ENCODE data around the gene ISM1.
A peak's percentile ranks its signal among the peaks of the same experiment; 100 is the strongest.

ISM1 gene

DNA sequence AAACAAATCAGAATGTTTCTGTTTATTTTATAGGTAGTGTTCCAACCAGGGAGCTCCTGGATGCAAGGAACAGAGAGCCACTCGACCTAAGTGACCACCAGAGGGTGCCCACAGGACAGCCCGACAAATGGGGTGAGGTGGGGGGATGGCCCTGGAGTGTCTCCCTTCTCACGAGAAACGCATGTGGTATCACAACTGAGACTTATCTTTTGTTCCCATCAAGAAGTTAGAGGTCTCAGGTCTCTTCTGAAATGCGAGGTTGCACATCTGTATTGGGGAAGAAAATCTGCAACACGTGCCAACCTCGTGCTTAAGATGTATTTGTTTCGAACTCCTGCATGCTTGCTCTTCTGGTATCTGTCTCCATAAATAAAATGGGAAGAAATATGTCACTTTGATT is 104.0 kb downstream of the ISM1 start:
- H3K36me3 ChIP-seq (ENCODE audit: control insufficient read depth in 1 of 2, insufficient read depth in 2 of 2, low read depth in 1 of 2, low read length in 2 of 2), result no peaks in the 10 kb centered on the region
- no peak overlapping the region for H3K18ac ChIP-seq (ENCODE audit: low read depth in 1 of 2, low read length in 2 of 2)
- no peaks in the 10 kb centered on the region for H3K27me3 ChIP-seq (ENCODE audit: control insufficient read depth in 1 of 2, insufficient read depth in 1 of 2, low read length in 2 of 2)
- no peak overlapping the region for H3K27ac ChIP-seq (ENCODE audit: low read length, poor library complexity, severe bottlenecking)
- no peak overlapping the region for H2AK5ac ChIP-seq (ENCODE audit: low read length, severe bottlenecking)
- no peak overlapping the region for H3K4me2 ChIP-seq (ENCODE audit: low read length, poor library complexity, severe bottlenecking)
- no peak overlapping the region for H2BK5ac ChIP-seq (ENCODE audit: low read depth, low read length, poor library complexity, severe bottlenecking)
- peak; percentile 44 for DNase-seq
- no peak overlapping the region for H3K4me3 ChIP-seq (ENCODE audit: insufficient read depth in 1 of 2, low read depth in 1 of 2, low read length in 2 of 2)
- no peak overlapping the region for H4K91ac ChIP-seq (ENCODE audit: low read length)
- H3K9me3 ChIP-seq (ENCODE audit: control insufficient read depth, low read length), result no peaks in the 10 kb centered on the region
- no peaks in the 10 kb centered on the region for H3K79me1 ChIP-seq (replicated peaks; ENCODE audit: low read length, poor library complexity, severe bottlenecking)
- no peak overlapping the region for H3K23ac ChIP-seq (ENCODE audit: low read length in 2 of 2)
- no peak overlapping the region for H3K14ac ChIP-seq (ENCODE audit: low read length in 2 of 2)
- H4K8ac ChIP-seq (ENCODE audit: low read length), result no peak overlapping the region
- no peak overlapping the region for H2AFZ ChIP-seq (ENCODE audit: low read depth, low read length)
- H3K4ac ChIP-seq (ENCODE audit: low read depth in 1 of 2, low read length in 2 of 2), result no peak overlapping the region
- no peak overlapping the region for H2BK12ac ChIP-seq (ENCODE audit: low read length in 2 of 2)
- WGBS, result 43% methylated on average over 8 of the region's 8 CpGs
- H3K9ac ChIP-seq (ENCODE audit: low read length), result no peak overlapping the region
- no peak overlapping the region for H2BK120ac ChIP-seq (ENCODE audit: low read depth, low read length)
- no peak overlapping the region for H2BK15ac ChIP-seq (ENCODE audit: low read depth, poor library complexity, severe bottlenecking)
- no peaks in the 10 kb centered on the region for H3K4me1 ChIP-seq (ENCODE audit: control insufficient read depth, insufficient read depth, low read depth, low read length)

GRCh38 chr20:13325796-13326340 is 104.8 kb downstream of the ISM1 start:
- H3K36me3 ChIP-seq (ENCODE audit: control insufficient read depth in 1 of 2, insufficient read depth in 2 of 2, low read depth in 1 of 2, low read length in 2 of 2), result no peaks in the 10 kb centered on the region
- H3K4me1 ChIP-seq (ENCODE audit: control insufficient read depth, insufficient read depth, low read depth, low read length), result no peaks in the 10 kb centered on the region
- H3K27ac ChIP-seq (ENCODE audit: low read length, poor library complexity, severe bottlenecking), result no peak overlapping the region
- H2BK120ac ChIP-seq (ENCODE audit: low read depth, low read length), result no peak overlapping the region
- H2BK12ac ChIP-seq (ENCODE audit: low read length in 2 of 2), result no peak overlapping the region
- H3K27me3 ChIP-seq (ENCODE audit: control insufficient read depth in 1 of 2, insufficient read depth in 1 of 2, low read length in 2 of 2), result no peaks in the 10 kb centered on the region
- no peak overlapping the region for H3K18ac ChIP-seq (ENCODE audit: low read depth in 1 of 2, low read length in 2 of 2)
- WGBS, result 95% methylated on average over 4 of the region's 5 CpGs
- H3K9me3 ChIP-seq (ENCODE audit: control insufficient read depth, low read length), result no peaks in the 10 kb centered on the region
- H3K4ac ChIP-seq (ENCODE audit: low read depth in 1 of 2, low read length in 2 of 2), result no peak overlapping the region
- H3K79me1 ChIP-seq (replicated peaks; ENCODE audit: low read length, poor library complexity, severe bottlenecking), result no peaks in the 10 kb centered on the region
- no peak overlapping the region for H2BK5ac ChIP-seq (ENCODE audit: low read depth, low read length, poor library complexity, severe bottlenecking)
- H3K23ac ChIP-seq (ENCODE audit: low read length in 2 of 2), result no peak overlapping the region
- no peak overlapping the region for H4K91ac ChIP-seq (ENCODE audit: low read length)
- H2BK15ac ChIP-seq (ENCODE audit: low read depth, poor library complexity, severe bottlenecking), result no peak overlapping the region
- H4K8ac ChIP-seq (ENCODE audit: low read length), result no peak overlapping the region
- H3K9ac ChIP-seq (ENCODE audit: low read length), result no peak overlapping the region
- no peak overlapping the region for H2AFZ ChIP-seq (ENCODE audit: low read depth, low read length)
- no peak overlapping the region for H2AK5ac ChIP-seq (ENCODE audit: low read length, severe bottlenecking)
- H3K14ac ChIP-seq (ENCODE audit: low read length in 2 of 2), result no peak overlapping the region
- no peak overlapping the region for H3K4me3 ChIP-seq (ENCODE audit: insufficient read depth in 1 of 2, low read depth in 1 of 2, low read length in 2 of 2)
- no peak for DNase-seq
- no peak overlapping the region for H3K4me2 ChIP-seq (ENCODE audit: low read length, poor library complexity, severe bottlenecking)

GRCh38 chr20:13331536-13331935 is 110.5 kb downstream of the ISM1 start:
- Histone ChIP-seq H2BK120ac (ENCODE audit: low read depth, low read length) (no peak overlapping the region), H3K9me3 (ENCODE audit: control insufficient read depth, low read length) (no peaks in the 10 kb centered on the region), H3K4ac (ENCODE audit: low read depth in 1 of 2, low read length in 2 of 2) (no peak overlapping the region), H3K27ac (ENCODE audit: low read length, poor library complexity, severe bottlenecking) (peak overlapping the region; percentile 54), H3K27me3 (ENCODE audit: control insufficient read depth in 1 of 2, insufficient read depth in 1 of 2, low read length in 2 of 2) (no peaks in the 10 kb centered on the region), H2BK12ac (ENCODE audit: low read length in 2 of 2) (no peak overlapping the region), H3K23ac (ENCODE audit: low read length in 2 of 2) (no peak overlapping the region), H3K18ac (ENCODE audit: low read depth in 1 of 2, low read length in 2 of 2) (no peak overlapping the region), H4K8ac (ENCODE audit: low read length) (no peak overlapping the region), H2AFZ (ENCODE audit: low read depth, low read length) (no peak overlapping the region), H3K4me3 (ENCODE audit: insufficient read depth in 1 of 2, low read depth in 1 of 2, low read length in 2 of 2) (no peak overlapping the region), H2BK5ac (ENCODE audit: low read depth, low read length, poor library complexity, severe bottlenecking) (no peak overlapping the region), H3K9ac (ENCODE audit: low read length) (no peak overlapping the region), H3K4me2 (ENCODE audit: low read length, poor library complexity, severe bottlenecking) (no peak overlapping the region), H2AK5ac (ENCODE audit: low read length, severe bottlenecking) (no peak overlapping the region), H3K36me3 (ENCODE audit: control insufficient read depth in 1 of 2, insufficient read depth in 2 of 2, low read depth in 1 of 2, low read length in 2 of 2) (no peaks in the 10 kb centered on the region), H4K91ac (ENCODE audit: low read length) (no peak overlapping the region), H3K79me1 (replicated peaks; ENCODE audit: low read length, poor library complexity, severe bottlenecking) (no peaks in the 10 kb centered on the region), H3K4me1 (ENCODE audit: control insufficient read depth, insufficient read depth, low read depth, low read length) (peaks cover 8% of the 10 kb centered on the region), H3K14ac (ENCODE audit: low read length in 2 of 2) (no peak overlapping the region), H2BK15ac (ENCODE audit: low read depth, poor library complexity, severe bottlenecking) (no peak overlapping the region)
- 0% methylated on average over 1 of the region's 1 CpG for WGBS
- peak; percentile 28 for DNase-seq

DNA sequence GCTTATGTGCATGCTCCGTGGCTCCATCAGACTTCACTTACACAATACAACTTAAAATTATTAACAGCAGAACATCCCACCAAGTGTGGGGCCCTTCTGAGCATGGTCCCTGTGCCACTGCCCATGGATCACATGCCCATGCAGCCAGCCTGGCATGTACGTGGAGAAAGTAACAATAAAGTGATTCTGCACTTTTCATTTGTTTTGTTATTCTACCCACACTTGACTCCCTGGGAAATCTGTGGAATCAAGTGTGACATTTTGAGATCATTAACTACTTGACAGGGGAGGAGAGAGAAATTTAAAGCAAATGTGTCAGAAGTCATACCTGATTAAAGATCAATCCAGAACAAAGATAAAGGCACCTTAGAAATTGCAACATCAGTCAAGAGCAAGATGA is 112.0 kb downstream of the ISM1 start:
- Histone ChIP-seq H3K23ac (ENCODE audit: low read length in 2 of 2) (no peak overlapping the region), H2BK5ac (ENCODE audit: low read depth, low read length, poor library complexity, severe bottlenecking) (peak overlapping the region; percentile 54), H3K14ac (ENCODE audit: low read length in 2 of 2) (no peak overlapping the region), H3K36me3 (ENCODE audit: control insufficient read depth in 1 of 2, insufficient read depth in 2 of 2, low read depth in 1 of 2, low read length in 2 of 2) (no peaks in the 10 kb centered on the region), H3K4me3 (ENCODE audit: insufficient read depth in 1 of 2, low read depth in 1 of 2, low read length in 2 of 2) (no peak overlapping the region), H2BK12ac (ENCODE audit: low read length in 2 of 2) (no peak overlapping the region), H3K9ac (ENCODE audit: low read length) (no peak overlapping the region), H3K27ac (ENCODE audit: low read length, poor library complexity, severe bottlenecking) (peak overlapping the region; percentile 45), H3K79me1 (replicated peaks; ENCODE audit: low read length, poor library complexity, severe bottlenecking) (no peaks in the 10 kb centered on the region), H2AFZ (ENCODE audit: low read depth, low read length) (no peak overlapping the region), H3K4ac (ENCODE audit: low read depth in 1 of 2, low read length in 2 of 2) (no peak overlapping the region), H2BK15ac (ENCODE audit: low read depth, poor library complexity, severe bottlenecking) (no peak overlapping the region), H3K9me3 (ENCODE audit: control insufficient read depth, low read length) (no peaks in the 10 kb centered on the region), H4K91ac (ENCODE audit: low read length) (no peak overlapping the region), H3K4me2 (ENCODE audit: low read length, poor library complexity, severe bottlenecking) (peak overlapping the region; percentile 33), H3K4me1 (ENCODE audit: control insufficient read depth, insufficient read depth, low read depth, low read length) (peaks cover 10% of the 10 kb centered on the region), H4K8ac (ENCODE audit: low read length) (no peak overlapping the region), H3K18ac (ENCODE audit: low read depth in 1 of 2, low read length in 2 of 2) (no peak overlapping the region), H3K27me3 (ENCODE audit: control insufficient read depth in 1 of 2, insufficient read depth in 1 of 2, low read length in 2 of 2) (no peaks in the 10 kb centered on the region), H2BK120ac (ENCODE audit: low read depth, low read length) (no peak overlapping the region), H2AK5ac (ENCODE audit: low read length, severe bottlenecking) (peak overlapping the region; percentile 6)
- WGBS, result 69% methylated on average over 2 of the region's 2 CpGs
- DNase-seq, result no peak
